ENCODE data around the gene KLHL18.

DNA sequence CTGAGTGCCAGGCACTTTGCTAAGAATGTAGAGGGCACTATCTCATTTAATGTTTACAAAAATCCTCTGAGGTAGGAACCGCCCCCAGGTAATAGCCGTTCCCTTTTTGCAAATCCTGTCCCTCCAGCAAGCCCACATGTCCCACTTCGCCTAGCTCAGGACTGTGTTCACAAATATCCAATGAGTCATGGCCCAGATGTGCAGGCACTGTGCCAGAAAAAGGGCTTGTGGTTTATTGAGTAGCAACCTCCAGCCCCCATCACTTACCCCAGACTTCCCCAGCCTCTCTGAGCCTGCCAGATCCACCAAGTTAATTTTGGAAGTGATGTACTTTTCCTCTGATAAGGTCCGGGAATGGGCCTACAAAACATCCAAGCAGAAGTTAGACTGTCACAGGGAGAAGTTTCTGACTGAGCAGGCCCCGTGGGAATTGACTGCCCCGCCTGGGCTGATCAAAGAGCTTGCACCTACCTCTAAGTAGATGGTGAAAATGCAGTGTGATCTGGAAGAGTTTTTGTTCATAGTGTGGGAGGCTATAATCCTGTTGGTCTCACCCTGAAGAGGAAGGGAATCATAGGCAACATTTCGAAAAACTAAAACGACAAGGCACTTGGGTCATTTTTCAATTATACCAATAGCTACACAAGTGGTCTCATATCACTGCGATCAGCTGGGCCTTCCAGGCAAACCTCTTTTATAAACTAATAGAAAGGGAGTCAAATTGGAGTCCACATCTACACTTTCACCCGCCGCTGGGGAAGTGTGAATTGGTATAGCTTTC, 15.8 kb upstream of the KLHL18 start:
- TF ChIP-seq NFIC (IDR thresholded peaks at IDR 0.05), result peak; percentile 53
- no peak for TF ChIP-seq CEBPB (IDR thresholded peaks at IDR 0.05)
- no peak for TF ChIP-seq EGR1 (IDR thresholded peaks at IDR 0.05)

Measured in Ishikawa (cell line).